Fibroblast of skin of left biceps (primary cell): ENCODE measurements around the gene KIAA0930.

ENCODE experiments used
- DNase-seq, 2 experiments: peaks; one replicate each; pipeline ENCODE4 v3.0.0-alpha.2; 2013; ENCODE audit warnings: low read depth in 2 of 2

The KIAA0930 gene

GRCh38 chr22:45237065-45237990 is 3.4 kb downstream of the KIAA0930 start:
- no peak for DNase-seq

- DNase-seq = no peak
Observed at GRCh38 chr22:45235851-45236342, 4.8 kb downstream of the KIAA0930 start.

DNA sequence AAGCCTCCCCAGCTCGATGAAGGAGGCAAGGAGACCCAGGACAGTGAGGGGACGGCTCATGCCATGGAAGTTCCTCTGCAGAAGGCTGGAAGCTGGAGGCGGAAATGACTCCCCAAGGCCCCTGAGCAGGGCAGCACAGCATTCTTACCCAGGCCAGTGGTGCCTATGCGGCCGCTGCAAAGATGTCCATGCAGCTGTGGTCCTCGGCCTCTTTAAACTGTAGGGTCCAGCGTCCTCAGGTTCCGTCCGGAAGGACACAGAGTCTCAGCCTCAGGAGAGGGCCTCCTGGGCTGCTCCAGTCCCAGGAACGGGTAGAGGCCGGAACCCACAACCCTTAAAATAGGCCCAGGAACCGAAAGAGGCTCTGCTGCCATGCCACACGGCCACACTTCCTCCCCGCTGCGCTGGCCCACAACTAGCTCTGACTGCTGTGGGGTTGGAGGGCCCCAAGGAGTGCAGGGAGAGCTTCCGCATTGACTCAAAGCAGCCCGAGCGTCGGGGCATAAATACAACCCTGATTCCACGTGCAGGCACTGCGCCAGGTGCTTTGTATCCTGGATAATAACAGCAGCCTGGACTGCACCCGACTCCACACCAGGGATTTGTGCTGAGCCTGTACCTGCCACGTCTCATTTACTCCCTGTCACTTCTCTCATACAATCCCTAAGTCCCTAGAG is 5.5 kb downstream of the KIAA0930 start:
- DNase-seq = no peak

GRCh38 chr22:45233827-45234226 is 6.9 kb downstream of the KIAA0930 start:
- no peak for DNase-seq

GRCh38 chr22:45233386-45233785 is 7.3 kb downstream of the KIAA0930 start:
- no peak for DNase-seq

GRCh38 chr22:45231293-45231692 is 9.4 kb downstream of the KIAA0930 start:
- DNase-seq = no peak

- DNase-seq = no peak
Observed at GRCh38 chr22:45230026-45230721, 10.5 kb downstream of the KIAA0930 start.

GRCh38 chr22:45229181-45229580 is 11.5 kb downstream of the KIAA0930 start:
- no peak for DNase-seq

- DNase-seq = no peak
Observed at GRCh38 chr22:45228401-45228754, 12.3 kb downstream of the KIAA0930 start.

DNA sequence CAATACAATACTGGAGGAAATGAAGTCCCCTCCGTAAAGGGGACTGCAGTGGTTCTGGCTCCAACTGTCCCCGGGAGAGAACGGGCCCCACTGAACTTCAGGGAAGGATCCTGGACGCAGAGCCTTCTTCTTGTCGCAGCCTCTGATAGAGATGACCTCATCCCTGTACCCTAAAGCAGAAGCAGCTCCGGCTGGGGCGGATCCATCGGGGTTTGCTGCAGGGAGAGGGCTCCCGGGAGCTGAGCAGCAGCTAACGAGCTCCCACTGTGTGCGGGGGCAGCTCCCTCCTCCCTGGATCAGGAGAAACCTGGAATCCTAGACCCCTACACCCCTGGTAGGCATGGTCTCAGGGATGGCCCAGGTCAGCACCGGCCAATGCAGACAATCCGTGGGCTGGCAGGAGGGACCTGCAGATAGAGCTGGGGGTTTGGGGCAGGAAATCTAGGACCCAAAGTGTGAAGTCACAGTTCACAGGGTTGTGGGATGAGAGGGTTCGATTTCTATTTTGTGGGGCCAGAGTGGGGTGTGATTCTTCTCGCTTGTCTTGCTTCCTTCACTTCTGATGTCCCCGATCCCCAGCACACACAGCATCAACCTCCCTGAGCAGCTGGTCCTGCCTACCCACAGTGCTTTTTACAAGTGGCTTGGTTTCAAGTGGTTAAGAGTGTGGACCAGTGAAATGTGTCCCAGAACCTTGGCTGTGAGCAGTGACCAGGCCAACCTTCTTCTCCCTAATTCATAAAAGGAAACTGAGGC is 12.9 kb downstream of the KIAA0930 start:
- DNase-seq = no peak

DNA sequence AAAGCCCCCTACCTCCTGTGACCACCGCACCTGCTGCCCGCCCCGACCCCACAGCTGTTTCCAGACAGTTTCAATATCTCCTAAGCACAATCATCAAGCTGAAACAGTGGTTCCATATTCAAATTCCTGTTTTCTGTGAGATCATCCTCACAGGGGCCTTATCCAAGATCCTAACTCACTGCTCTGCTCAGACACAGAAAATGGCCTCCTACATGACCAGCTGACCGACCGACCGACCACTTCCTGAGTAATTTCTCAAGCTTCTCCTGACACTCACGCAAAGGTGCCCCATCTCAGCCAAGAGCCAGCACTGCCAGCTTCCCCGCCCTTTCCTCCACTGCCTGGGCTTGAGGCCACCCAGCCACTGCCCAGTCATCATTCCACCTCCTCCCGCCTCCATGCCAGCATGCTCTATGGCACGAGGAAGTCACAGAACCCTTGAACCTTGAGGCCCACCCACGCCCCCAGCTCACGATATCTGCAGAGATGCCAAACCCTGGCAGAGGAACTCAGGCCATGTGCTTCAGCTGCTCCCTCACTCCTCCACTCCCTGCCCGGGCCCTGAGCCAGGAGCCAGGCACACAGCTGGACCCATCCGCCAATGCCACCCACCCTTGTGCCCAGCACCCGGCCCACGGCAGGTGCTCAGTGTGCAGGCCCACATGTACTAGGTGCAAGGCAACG is 14.0 kb downstream of the KIAA0930 start:
- DNase-seq = no peak

- no peak for DNase-seq
Observed at GRCh38 chr22:45225732-45226502, 14.8 kb downstream of the KIAA0930 start.

DNA sequence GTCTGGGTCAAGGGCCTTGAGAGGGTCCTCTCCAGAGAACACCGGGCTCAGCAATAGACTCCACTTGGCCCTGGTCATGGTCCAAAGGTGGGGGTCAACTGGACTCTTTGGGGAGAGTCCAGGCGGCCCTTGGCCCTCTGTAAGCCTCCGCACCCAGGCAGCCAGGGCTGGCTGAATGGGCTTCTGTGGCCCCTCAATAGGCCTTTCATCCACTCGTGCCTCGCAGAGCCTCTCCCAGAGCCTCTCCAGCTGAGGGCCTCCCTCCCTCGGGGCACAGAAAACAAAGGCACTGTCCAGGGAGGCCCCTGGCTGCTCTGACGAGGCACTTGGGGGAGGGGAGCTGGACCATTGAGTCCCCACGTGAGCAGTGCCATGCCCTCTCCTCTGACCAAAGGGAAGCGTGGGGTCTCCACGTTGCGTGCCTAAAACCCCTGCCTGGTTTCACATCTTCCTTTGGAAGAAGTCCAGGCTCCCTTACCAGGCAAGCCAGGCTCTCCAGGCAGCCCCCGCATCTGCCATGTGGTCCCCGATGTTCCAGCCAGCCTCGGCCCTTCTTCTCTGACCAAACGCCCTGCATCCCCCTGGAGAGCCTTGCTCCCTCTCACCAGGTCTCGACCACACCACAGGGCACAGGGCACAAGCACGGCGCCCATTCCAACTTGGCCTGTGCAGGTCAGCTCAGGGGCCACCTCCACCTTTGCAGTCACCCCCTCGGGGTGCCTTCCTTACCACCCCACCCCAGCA is 15.5 kb downstream of the KIAA0930 start:
- no peak for DNase-seq

GRCh38 chr22:45224331-45224730 is 16.4 kb downstream of the KIAA0930 start:
- no peak for DNase-seq

GRCh38 chr22:45223304-45224117 is 17.2 kb downstream of the KIAA0930 start:
- DNase-seq = no peak

DNA sequence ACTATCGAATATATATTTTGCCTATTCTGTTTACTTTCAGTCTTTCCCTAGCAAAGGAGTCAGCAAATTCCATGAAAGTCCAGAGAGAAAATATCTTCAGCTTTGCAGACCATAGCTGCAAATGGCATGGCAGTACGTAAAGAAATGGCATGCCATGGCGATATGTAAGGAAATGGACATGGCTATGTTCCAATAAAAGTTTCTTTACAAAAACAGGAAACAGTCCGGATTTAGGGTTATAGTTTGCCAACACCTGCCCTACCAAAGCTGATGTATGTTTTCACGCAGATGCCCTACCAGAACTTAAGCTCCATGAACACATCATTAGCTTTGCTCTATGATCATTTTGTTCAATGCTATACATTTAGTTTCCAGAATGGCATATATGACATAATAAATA is 19.5 kb downstream of the KIAA0930 start:
- DNase-seq = no peak

DNA sequence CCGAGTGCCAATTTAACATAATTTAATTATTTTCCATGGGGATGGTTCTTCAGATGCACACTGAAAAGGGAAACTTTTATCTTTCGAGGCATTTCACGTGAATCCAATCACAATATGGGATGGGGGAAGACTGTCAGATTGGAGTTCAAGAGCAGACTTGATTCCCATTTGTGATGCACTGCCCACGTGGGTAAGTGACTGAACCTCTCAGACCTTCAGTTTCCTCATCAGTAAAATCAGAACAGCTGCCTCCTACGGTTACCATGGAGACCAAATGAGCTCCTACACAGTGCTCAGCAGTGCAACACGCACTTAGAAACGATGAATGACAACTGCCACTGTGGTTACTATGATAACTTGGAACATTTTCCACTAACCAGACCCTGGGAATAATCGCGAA is 21.7 kb downstream of the KIAA0930 start:
- no peak for DNase-seq

DNA sequence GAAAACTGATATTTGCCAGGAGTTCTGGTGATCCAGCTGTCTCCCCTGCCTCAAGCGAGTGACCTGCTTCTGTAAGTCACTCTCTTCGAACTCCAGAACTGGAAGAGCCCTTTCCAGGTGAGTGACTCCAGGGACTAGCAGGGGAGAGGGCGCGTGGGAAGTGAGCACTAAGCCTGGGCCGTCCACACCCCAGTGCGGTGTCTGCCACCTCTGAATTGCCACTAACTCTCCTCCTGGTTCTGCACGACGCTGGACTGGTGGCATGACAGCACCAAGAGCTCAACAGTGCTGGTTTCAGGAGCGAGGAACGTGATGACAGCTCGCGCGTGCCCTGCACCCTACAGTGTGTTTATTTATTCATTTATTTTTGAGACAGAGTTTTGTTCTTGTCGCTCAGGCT is 22.9 kb downstream of the KIAA0930 start:
- DNase-seq = no peak

DNA sequence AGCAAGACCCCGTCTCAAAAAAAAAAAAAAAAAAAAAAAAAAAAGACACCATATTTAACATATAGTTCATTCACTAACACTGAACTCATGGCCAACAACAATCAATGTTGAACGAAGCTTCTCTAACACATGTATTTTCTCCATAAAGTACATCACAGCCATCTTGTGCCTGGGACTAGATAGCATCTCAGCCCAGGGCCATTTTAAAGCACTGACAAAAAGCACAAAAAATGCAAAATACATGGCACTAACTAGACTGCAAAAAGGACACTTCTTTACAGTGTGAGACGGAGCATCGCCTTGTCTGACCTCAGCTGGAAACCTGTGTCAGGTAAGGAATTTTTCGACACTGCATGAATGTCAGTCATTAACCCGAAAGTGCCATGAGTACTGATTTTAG is 23.3 kb downstream of the KIAA0930 start:
- no peak for DNase-seq
